CD4-positive, CD25-positive, alpha-beta regulatory T cell (primary cell): ENCODE measurements around the gene RTEL1. TPM values are rescaled to one million over a fixed set of nuclear protein-coding genes. Genes with fewer than 3 reads are reported as not detected.
A peak's percentile ranks its signal among the peaks of the same experiment; 100 is the strongest.
"Not testable (repeated sequence)": the region's sequence is repeated elsewhere in the genome, so short reads cannot be mapped to it uniquely, and the experiment has no call there.

Experiments used
- ATAC-seq, 2 donors: fragments of 150-1000 bp; cut with Tn5 transposase; one replicate each; pipeline ENCODE4 v1.10.0; 2021; ENCODE audit warnings: low read depth in 2 of 2, moderate number of reproducible peaks in 2 of 2, moderate library complexity in 1 of 2
- DNase-seq, 3 donors: peaks; one replicate each; pipeline versions ENCODE4 v3.0.0 to v3.0.0-alpha.2; 2012 to 2022; ENCODE audit warnings: mixed read lengths in 1 of 3
- H3K27ac ChIP-seq: one replicate; pipeline ENCODE4 v1.7.0; 2013; ENCODE audit warnings: mild to moderate bottlenecking, low read length; ENCODE audit not compliant: insufficient read depth, poor library complexity, severe bottlenecking
- H3K27me3 ChIP-seq: one replicate; pipeline ENCODE4 v1.7.0; 2013; ENCODE audit warnings: low read length; ENCODE audit not compliant: control insufficient read depth, insufficient read depth
- H3K36me3 ChIP-seq: one replicate; pipeline ENCODE4 v1.7.0; 2013; ENCODE audit warnings: mild to moderate bottlenecking, low read length, moderate library complexity; ENCODE audit not compliant: control insufficient read depth, insufficient read depth
- H3K4me1 ChIP-seq: 2 replicates; pipeline ENCODE4 v1.7.0; 2013; ENCODE audit warnings: mild to moderate bottlenecking, low read length; ENCODE audit not compliant: insufficient read depth, control insufficient read depth, poor library complexity, severe bottlenecking
- H3K4me3 ChIP-seq: one replicate; pipeline ENCODE4 v1.7.0; 2013; ENCODE audit warnings: low read depth, mild to moderate bottlenecking, low read length, moderate library complexity
- H3K9me3 ChIP-seq, 2 experiments: 1 replicate in 1 of 2; 2 replicates in 1 of 2; pipeline ENCODE4 v1.7.0; 2013; ENCODE audit warnings: low read length in 2 of 2, mild to moderate bottlenecking in 1 of 2, moderate library complexity in 1 of 2; ENCODE audit not compliant: control insufficient read depth in 2 of 2
- H3K27ac Mint-ChIP-seq, 3 donors: one replicate each; pipeline ENCODE4 v1.8.0; 2020 to 2022; ENCODE audit warnings: mild to moderate bottlenecking in 3 of 3, mixed read lengths in 3 of 3, moderate library complexity in 2 of 3
- H3K27me3 Mint-ChIP-seq: one replicate; pipeline ENCODE4 v1.8.0; 2022; ENCODE audit warnings: mild to moderate bottlenecking, mixed read lengths
- H3K36me3 Mint-ChIP-seq: one replicate; pipeline ENCODE4 v1.8.0; 2020; ENCODE audit warnings: mixed read lengths
- H3K4me1 Mint-ChIP-seq, 4 donors: one replicate each; pipeline ENCODE4 v1.8.0; 2020 to 2022; ENCODE audit warnings: mixed read lengths in 4 of 4, mild to moderate bottlenecking in 1 of 4
- H3K4me3 Mint-ChIP-seq, 4 donors: one replicate each; pipeline ENCODE4 v1.8.0; 2020 to 2022; ENCODE audit warnings: mild to moderate bottlenecking in 4 of 4, mixed read lengths in 4 of 4, moderate library complexity in 3 of 4
- H3K9me3 Mint-ChIP-seq, 7 donors: one replicate each; pipeline ENCODE4 v1.8.0; 2020 to 2022; ENCODE audit warnings: mixed read lengths in 7 of 7, mild to moderate bottlenecking in 3 of 7, moderate library complexity in 2 of 7
- polyA plus RNA-seq, 4 donors: library from polyadenylated mRNA; unstranded; fragments of 300-500 nt; fragmentation: Illumina TruSeq; gene quantifications; one replicate each; pipeline ENCODE4 v1.2.3, GENCODE V29; 2021
- total RNA-seq: library from RNA; stranded (reverse); gene quantifications from one replicate; pipeline ENCODE4 v1.2.3, GENCODE V29; 2022

RTEL1 gene
- total and polyA plus RNA-seq, 5 donors from 2014 or later: 1.8 to 38.3 (median 2.8) TPM

DNA sequence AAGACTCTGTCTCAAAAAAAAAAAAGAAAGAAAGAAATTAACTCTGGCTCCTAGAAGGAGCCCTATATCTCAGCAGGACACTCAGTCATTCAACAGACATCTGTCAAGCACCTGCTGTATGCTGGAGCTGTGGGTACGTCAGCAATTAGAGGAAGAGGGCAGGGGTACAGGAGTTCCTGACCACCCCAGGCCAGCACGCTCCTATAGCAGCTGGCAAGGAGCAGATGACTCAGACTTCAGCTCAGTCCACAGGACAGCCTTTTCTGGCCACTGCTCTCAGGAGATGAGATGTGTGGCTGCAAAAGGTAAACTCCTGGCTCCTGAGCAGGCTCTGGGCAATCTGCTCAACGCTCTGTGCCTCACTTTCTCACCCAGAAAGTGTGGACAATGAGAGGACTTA, 1.7 kb upstream of the RTEL1 start:
- H3K4me1 Mint-ChIP-seq: peaks cover 9 to 43% (median 21%) of the 10 kb centered on the region in 4 donors
- H3K27me3 Mint-ChIP-seq: no peaks in the 10 kb centered on the region
- H3K27ac ChIP-seq: no peak overlapping the region

DNA sequence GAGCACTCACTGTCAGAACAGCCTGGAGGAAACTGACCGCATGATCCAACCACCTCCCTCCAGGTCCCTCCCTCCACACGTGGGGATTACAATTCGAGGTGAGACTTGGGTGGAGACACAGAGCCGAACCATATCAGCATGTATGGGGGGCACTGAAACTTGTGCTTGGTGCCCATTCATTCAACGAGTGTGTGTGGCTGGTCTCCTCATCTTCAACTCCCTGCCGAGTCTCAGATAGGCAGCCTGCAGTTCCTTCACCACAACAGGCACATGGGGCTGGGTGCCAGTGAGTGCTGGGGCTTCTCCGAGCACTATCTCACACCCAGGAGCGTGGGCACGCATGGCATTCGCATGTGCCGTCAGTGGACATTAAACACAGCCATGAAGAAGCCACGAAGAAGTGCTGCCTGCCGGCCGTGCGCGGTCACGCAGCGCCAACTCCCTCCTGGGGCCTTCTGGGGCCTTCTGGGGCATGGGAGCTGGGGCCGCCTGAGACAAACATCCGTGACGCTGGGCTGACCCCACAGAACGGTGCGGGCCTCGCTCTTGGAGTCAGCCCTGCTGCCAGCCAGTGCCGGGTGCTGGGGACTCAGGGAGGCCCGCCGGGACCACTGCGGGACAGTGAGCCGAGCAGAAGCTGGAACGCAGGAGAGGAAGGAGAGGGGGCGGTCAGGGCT, 714 bp upstream of the RTEL1 start:
- ATAC-seq (no peak), DNase-seq (no peak)
- Histone ChIP-seq H3K27me3 (no peaks in the 10 kb centered on the region), H3K27ac (peak overlapping the region; percentile 78), H3K36me3 (peaks cover 2% of the 10 kb centered on the region), H3K4me1 (peaks cover 32% of the 10 kb centered on the region), H3K4me3 (no peak overlapping the region), H3K9me3 (no peaks in the 10 kb centered on the region)
- Mint-ChIP-seq H3K4me1 (peaks cover 7 to 42% (median 20%) of the 10 kb centered on the region in 4 donors), H3K27ac (peak overlapping the region in 1 of 3 donors; percentile 94), H3K9me3 (no peaks in the 10 kb centered on the region), H3K27me3 (no peaks in the 10 kb centered on the region), H3K4me3 (peak overlapping the region; percentile 94 to 97 (median 96)), H3K36me3 (peaks cover 8% of the 10 kb centered on the region)

More for the DNA sequence above, 1.7 kb upstream of the RTEL1 start:
- Histone ChIP-seq H3K4me3 (no peak overlapping the region), H3K4me1 (peaks cover 41% of the 10 kb centered on the region), H3K36me3 (peaks cover 2% of the 10 kb centered on the region), H3K27me3 (no peaks in the 10 kb centered on the region), H3K9me3 (no peaks in the 10 kb centered on the region)
- H3K27ac Mint-ChIP-seq: no peak overlapping the region
- ATAC-seq (no peak), DNase-seq (no peak)
- H3K4me3 Mint-ChIP-seq: peak overlapping the region in 2 of 4 donors; percentile 63 to 76
- H3K9me3 Mint-ChIP-seq: peaks cover 0 to 2% (median 0%) of the 10 kb centered on the region in 7 donors
- H3K36me3 Mint-ChIP-seq: peaks cover 5% of the 10 kb centered on the region

DNA sequence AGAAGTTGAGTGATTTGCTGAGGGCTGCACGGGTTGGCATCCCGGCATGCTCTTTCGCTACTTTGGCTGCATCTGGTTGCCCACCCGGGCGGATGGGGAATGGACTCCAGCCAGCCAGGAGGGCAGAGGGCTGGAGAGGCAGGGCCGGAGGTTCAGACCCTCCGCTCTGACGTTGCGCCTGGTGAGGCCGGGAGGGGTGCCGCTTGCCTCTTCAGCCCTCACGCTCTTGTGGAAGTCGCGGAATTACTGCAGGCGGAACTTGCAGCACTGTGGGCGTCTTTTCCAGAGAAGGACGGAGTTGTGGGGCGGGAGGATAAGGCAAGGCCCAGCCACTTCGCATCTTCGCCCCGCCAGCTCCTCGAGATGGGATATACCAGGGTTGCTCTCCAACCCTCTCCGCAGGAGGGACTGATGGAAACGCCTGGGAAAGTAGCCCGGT, 656 bp downstream of the RTEL1 start:
- H3K9me3 ChIP-seq: no peaks in the 10 kb centered on the region
- peaks cover 2% of the 10 kb centered on the region for H3K36me3 ChIP-seq
- no peaks in the 10 kb centered on the region for H3K27me3 Mint-ChIP-seq
- no peaks in the 10 kb centered on the region for H3K27me3 ChIP-seq
- H3K4me3 Mint-ChIP-seq: peak overlapping the region; percentile 94 to 97 (median 96)
- peaks cover 7 to 41% (median 20%) of the 10 kb centered on the region in 4 donors for H3K4me1 Mint-ChIP-seq
- no peaks in the 10 kb centered on the region for H3K9me3 Mint-ChIP-seq
- H3K4me1 ChIP-seq: peaks cover 24% of the 10 kb centered on the region
- peak overlapping the region; percentile 78 for H3K27ac ChIP-seq
- ATAC-seq (peak in 1 of 2 donors; percentile 18), DNase-seq (peak in 1 of 3 donors; percentile 49)
- H3K4me3 ChIP-seq: peak overlapping the region; percentile 76
- peak overlapping the region; percentile 14 to 96 (median 94) for H3K27ac Mint-ChIP-seq
- peaks cover 8% of the 10 kb centered on the region for H3K36me3 Mint-ChIP-seq

DNA sequence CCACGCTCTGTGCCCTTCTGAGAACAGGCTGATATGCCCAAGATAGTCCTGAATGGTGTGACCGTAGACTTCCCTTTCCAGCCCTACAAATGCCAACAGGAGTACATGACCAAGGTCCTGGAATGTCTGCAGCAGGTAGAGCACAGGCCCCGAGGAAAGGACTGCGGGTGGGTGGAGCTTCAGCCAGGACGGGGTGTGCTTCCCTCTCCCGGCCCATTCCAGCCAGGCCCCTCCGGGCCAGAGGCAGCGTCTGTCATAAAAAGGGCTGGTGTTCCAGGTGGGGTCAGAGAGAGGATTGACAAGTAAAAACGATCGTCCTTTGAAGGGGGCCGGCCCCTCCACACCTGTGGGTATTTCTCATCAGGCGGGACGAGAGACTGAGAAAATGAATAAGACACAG, 1.3 kb downstream of the RTEL1 start:
- H3K27ac ChIP-seq: no peak overlapping the region
- Mint-ChIP-seq H3K27me3 (no peaks in the 10 kb centered on the region), H3K27ac (no peak overlapping the region), H3K9me3 (no peaks in the 10 kb centered on the region), H3K36me3 (peaks cover 8% of the 10 kb centered on the region), H3K4me1 (peaks cover 7 to 35% (median 17%) of the 10 kb centered on the region in 4 donors), H3K4me3 (peak overlapping the region; percentile 77 to 96 (median 94))
- peak overlapping the region; percentile 76 for H3K4me3 ChIP-seq
- H3K9me3 ChIP-seq: no peaks in the 10 kb centered on the region
- H3K4me1 ChIP-seq: peaks cover 18% of the 10 kb centered on the region
- no peaks in the 10 kb centered on the region for H3K27me3 ChIP-seq
- DNase-seq: no peak
- no peak for ATAC-seq
- peaks cover 2% of the 10 kb centered on the region for H3K36me3 ChIP-seq

DNA sequence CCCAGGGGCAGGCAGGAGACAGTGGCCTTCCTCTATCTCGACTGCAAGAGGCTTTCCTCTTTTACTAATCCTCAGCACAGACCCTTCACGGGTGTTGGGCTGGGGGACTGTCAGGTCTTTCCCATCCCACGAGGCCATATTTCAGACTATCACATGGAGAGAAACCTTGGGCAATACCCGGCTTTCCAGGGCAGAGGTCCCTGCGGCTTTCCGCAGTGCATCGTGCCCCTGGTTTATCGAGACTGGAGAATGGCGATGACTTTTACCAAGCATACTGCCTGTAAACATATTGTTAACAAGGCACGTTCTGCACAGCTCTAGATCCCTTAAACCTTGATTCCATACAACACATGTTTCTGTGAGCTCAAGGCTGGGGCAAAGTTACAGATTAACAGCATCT, 2.1 kb downstream of the RTEL1 start:
- DNase-seq: not testable (repeated sequence)

DNA sequence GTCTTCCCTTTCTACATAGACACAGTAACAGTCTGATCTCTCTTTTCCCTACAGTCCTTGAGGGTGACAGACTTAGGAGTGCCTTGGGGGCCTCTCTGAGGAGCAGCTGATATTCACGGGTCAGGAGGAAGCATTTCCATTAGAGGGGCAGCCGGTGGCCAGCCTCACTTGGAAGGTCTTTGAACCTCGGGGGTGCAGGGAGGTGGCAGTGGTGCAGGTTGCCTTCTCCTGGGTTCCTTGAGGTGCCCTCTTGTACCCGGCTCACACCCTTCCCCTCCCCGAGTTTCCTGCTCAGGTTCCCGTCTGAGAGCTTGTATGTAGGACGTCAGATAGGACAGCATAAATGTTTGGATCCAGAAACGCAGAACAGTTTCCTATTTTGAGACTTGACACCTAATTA, 2.5 kb downstream of the RTEL1 start:
- no peaks in the 10 kb centered on the region for H3K27me3 Mint-ChIP-seq
- H3K27ac Mint-ChIP-seq: no peak overlapping the region
- ATAC-seq: no peak

More for the DNA sequence above, 2.1 kb downstream of the RTEL1 start:
- H3K36me3 Mint-ChIP-seq, H3K36me3 ChIP-seq, H3K27ac ChIP-seq, H3K27me3 Mint-ChIP-seq, H3K9me3 ChIP-seq, H3K27ac Mint-ChIP-seq, H3K4me3 ChIP-seq, ATAC-seq, H3K9me3 Mint-ChIP-seq, H3K27me3 ChIP-seq: not testable (repeated sequence)
- Mint-ChIP-seq H3K4me1 (peaks cover 3 to 30% (median 15%) of the 10 kb centered on the region in 4 donors), H3K4me3 (peak overlapping the region; percentile 77 to 96 (median 87))
- H3K4me1 ChIP-seq: peaks cover 17% of the 10 kb centered on the region

DNA sequence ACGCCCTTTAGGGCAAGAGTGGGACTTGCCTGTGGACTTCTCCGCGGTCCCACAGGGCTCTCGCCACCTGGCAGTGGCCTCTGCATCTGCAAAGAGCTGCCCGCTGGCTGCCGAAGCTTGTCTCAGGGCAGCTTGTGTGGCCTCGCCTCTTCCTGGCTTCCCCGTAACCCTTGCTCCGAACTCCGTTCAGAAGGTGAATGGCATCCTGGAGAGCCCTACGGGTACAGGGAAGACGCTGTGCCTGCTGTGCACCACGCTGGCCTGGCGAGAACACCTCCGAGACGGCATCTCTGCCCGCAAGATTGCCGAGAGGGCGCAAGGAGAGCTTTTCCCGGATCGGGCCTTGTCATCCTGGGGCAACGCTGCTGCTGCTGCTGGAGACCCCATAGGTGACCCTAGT, 3.0 kb downstream of the RTEL1 start:
- no peaks in the 10 kb centered on the region for H3K9me3 Mint-ChIP-seq
- DNase-seq: no peak
- H3K36me3 Mint-ChIP-seq: peaks cover 10% of the 10 kb centered on the region
- no peak overlapping the region for H3K27ac Mint-ChIP-seq
- no peaks in the 10 kb centered on the region for H3K27me3 ChIP-seq
- H3K4me1 Mint-ChIP-seq: peaks cover 3 to 27% (median 15%) of the 10 kb centered on the region in 4 donors
- H3K9me3 ChIP-seq: no peaks in the 10 kb centered on the region
- no peak overlapping the region for H3K27ac ChIP-seq
- H3K4me1 ChIP-seq: peaks cover 17% of the 10 kb centered on the region
- no peak for ATAC-seq
- H3K4me3 ChIP-seq: no peak overlapping the region
- no peak overlapping the region for H3K4me3 Mint-ChIP-seq
- H3K36me3 ChIP-seq: peaks cover 5% of the 10 kb centered on the region
- H3K27me3 Mint-ChIP-seq: no peaks in the 10 kb centered on the region

More for the DNA sequence above, 2.5 kb downstream of the RTEL1 start:
- peak overlapping the region in 1 of 4 donors; percentile 79 for H3K4me3 Mint-ChIP-seq
- no peak for DNase-seq
- H3K9me3 ChIP-seq: no peaks in the 10 kb centered on the region
- no peak overlapping the region for H3K4me3 ChIP-seq
- H3K27ac ChIP-seq: no peak overlapping the region
- H3K36me3 Mint-ChIP-seq: peaks cover 8% of the 10 kb centered on the region
- H3K27me3 ChIP-seq: no peaks in the 10 kb centered on the region
- peaks cover 17% of the 10 kb centered on the region for H3K4me1 ChIP-seq
- H3K9me3 Mint-ChIP-seq: no peaks in the 10 kb centered on the region
- H3K36me3 ChIP-seq: peaks cover 2% of the 10 kb centered on the region
- H3K4me1 Mint-ChIP-seq: peaks cover 3 to 27% (median 15%) of the 10 kb centered on the region in 4 donors
